ENCODE measurements around the gene ITGAL. TPM values are rescaled to one million over a fixed set of nuclear protein-coding genes. Genes with fewer than 3 reads are reported as not detected.

The ITGAL gene
- total and polyA plus RNA-seq, 2 of the 13 experiments (the other 11 are each of a cell fraction or from before 2014, with no cell fraction given) = 0.86 to 1.2 TPM

DNA sequence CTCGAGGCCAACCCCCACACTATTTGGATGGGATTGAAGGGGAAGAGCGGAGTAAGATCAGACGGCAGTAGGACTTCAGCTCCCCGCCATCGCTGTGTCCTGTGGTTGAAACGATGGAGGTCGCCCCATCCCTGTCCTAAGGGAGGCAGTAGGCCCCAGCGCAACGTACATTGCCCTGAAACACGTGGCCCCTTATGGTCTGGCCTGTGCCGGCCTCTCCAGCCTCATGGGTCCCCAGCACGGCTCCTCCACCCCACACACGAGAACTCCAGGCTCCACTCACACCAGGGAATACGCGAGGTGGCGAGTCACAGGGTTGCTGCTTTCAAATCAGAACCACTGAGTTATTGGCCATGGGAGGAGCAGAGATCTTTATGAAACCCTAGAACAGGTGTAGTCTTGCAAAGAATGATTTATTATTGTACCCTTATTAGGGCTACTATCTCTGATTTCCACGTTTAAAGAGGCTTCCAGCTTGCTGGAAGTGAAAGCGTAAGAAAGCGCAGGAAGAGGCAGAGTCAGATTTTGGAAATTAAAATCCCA is 42.0 kb upstream of the ITGAL start (continued):
- TF ChIP-seq TFDP1 (CRISPR knock-in tag; IDR thresholded peaks at IDR 0.05; ENCODE audit: borderline replicate concordance) (peak; percentile 84), ZKSCAN5 (CRISPR knock-in tag; IDR thresholded peaks at IDR 0.05) (no peak), NONO (IDR thresholded peaks at IDR 0.05) (no peak), NONO (CRISPR knock-in tag; conservative IDR thresholded peaks at IDR 0.05) (peak; percentile 22; the same call in 1 of the 2 replicates), SIX1 (CRISPR knock-in tag; IDR thresholded peaks at IDR 0.05; ENCODE audit: borderline replicate concordance) (no peak; the same call in 1 of the 2 replicates), RARG (CRISPR knock-in tag; IDR thresholded peaks at IDR 0.05; ENCODE audit: low read depth) (no peak), ZNF282 (IDR thresholded peaks at IDR 0.05; ENCODE audit: partially characterized antibody) (no peak), ZNF841 (CRISPR knock-in tag; IDR thresholded peaks at IDR 0.05; ENCODE audit: borderline replicate concordance) (no peak; the same call in 1 of the 2 replicates), POLR2A (IDR thresholded peaks at IDR 0.05; ENCODE audit: insufficient read depth in 1 of 2, low read depth in 2 of 2, low read length in 2 of 2) (no peak), ZBTB7B (CRISPR knock-in tag; IDR thresholded peaks at IDR 0.05) (no peak), YEATS2 (CRISPR knock-in tag; IDR thresholded peaks at IDR 0.05; ENCODE audit: borderline replicate concordance) (peak; percentile 58), NFIB (CRISPR knock-in tag; IDR thresholded peaks at IDR 0.05; ENCODE audit: borderline replicate concordance) (0 out of 2 replicates have a peak, but pooled peaks have one; percentile 48), ELF1 (CRISPR knock-in tag; IDR thresholded peaks at IDR 0.05) (no peak; the same call in 1 of the 2 replicates), RFXAP (CRISPR knock-in tag; IDR thresholded peaks at IDR 0.05; ENCODE audit: borderline replicate concordance) (no peak), DNMT3B (CRISPR knock-in tag; conservative IDR thresholded peaks at IDR 0.05) (no peak), NR1H2 (CRISPR knock-in tag; IDR thresholded peaks at IDR 0.05; ENCODE audit: borderline replicate concordance, low read depth) (peak; percentile 91; the same call in 1 of the 2 replicates), KLF11 (CRISPR knock-in tag; IDR thresholded peaks at IDR 0.05) (no peak; the same call in 1 of the 2 replicates), ZNF883 (CRISPR knock-in tag; IDR thresholded peaks at IDR 0.05; ENCODE audit: not compliant biosample characterization) (peak; percentile 26), TCF7L2 (IDR thresholded peaks at IDR 0.05; ENCODE audit: low read depth, low read length) (no peak), ZNF33B (CRISPR knock-in tag; IDR thresholded peaks at IDR 0.05) (peak; percentile 80; the same call in 1 of the 2 replicates), AKAP8 (CRISPR knock-in tag; IDR thresholded peaks at IDR 0.05) (no peak), PHF20 (CRISPR knock-in tag; IDR thresholded peaks at IDR 0.05) (peak; percentile 44), MAFG (CRISPR knock-in tag; IDR thresholded peaks at IDR 0.05) (no peak), ZFX (CRISPR knock-in tag; IDR thresholded peaks at IDR 0.05; ENCODE audit: low read depth) (peak; percentile 92), ZNF143 (CRISPR knock-in tag; IDR thresholded peaks at IDR 0.05) (0 out of 2 replicates have a peak, but pooled peaks have one; percentile 14)
- TF ChIP-seq, protein P1, sequence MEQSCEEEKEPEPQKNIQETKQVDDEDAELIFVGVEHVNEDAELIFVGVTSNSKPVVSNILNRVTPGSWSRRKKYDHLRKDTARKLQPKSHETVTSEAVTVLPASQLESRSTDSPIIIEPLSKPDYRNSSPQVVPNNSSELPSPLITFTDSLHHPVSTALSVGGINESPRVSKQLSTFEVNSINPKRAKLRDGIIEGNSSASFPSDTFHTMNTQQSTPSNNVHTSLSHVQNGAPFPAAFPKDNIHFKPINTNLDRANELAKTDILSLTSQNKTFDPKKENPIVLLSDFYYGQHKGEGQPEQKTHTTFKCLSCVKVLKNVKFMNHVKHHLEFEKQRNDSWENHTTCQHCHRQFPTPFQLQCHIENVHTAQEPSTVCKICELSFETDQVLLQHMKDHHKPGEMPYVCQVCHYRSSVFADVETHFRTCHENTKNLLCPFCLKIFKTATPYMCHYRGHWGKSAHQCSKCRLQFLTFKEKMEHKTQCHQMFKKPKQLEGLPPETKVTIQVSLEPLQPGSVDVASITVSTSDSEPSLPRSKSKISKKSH (CRISPR knock-in tag; IDR thresholded peaks at IDR 0.05; ENCODE audit: borderline replicate concordance) = peak; percentile 98
